ENCODE measurements around the gene METTL15.
"Not testable (repeated sequence)": the region's sequence is repeated elsewhere in the genome, so short reads cannot be mapped to it uniquely, and the experiment has no call there.

METTL15 gene

DNA sequence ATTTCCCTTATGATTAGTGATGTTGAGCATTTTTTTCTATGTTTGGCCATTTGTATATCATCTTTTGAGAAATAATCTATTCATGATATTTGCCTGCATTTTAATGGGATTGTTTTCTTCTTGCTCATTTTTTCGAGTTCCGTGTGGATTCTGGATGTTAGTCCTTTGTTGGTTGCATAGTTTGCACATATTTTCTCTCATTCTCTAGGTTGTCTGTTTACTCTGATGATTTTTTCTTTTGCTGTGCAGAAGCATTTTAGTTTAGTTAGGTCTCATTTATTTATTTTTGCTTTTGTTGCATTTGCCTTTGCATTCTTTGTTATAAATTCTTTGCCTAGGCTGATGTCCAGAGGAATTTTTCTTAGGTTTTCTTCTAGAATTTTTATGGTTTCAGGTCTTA lies 87.3 kb downstream of the METTL15 start:
- DNase-seq (ENCODE audit: low read depth in 2 of 2, low spot score in 1 of 2): no peak

DNA sequence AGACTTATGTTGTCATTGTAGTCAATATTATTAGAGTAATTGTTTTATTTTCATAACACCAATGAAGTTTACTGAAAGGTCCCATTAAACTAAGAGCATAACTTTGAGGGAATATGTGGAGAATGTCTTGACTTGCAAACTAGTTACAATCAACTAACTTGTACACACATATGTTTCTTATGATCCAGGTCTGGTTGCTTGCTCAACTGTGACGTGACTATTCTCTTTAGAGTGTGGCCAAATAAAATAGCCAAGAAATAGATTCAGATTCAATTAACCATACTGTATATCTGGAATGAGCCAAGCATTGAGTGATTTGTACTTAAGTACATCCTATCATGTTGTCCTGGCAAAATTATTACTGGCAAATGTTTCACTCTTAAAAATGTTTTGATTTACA lies 101.7 kb downstream of the METTL15 start:
- no peak for DNase-seq (ENCODE audit: low read depth in 2 of 2, low spot score in 1 of 2)

GRCh38 chr11:28222063-28222462 lies 113.9 kb downstream of the METTL15 start:
- DNase-seq (ENCODE audit: low read depth in 2 of 2, low spot score in 1 of 2): not testable (repeated sequence)

DNA sequence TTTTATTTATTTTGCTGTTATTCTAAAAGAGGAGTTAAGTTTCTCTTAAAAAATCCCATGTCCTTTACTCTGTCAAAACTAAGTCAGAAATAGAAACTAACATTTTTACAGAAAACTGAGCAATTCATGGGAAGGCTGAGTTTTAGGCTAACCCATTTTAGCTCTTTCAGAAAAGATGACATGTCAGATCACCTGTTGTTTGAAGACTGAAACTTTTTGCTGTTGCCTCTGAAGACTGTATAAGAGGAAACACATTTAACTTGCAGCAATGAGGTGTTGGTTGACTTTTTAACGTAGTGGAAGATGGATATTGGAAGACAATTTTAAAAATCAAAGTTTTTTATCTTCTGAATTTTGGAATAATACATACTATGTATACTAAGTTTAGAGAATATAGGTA lies 115.4 kb downstream of the METTL15 start:
- no peak for DNase-seq (ENCODE audit: low read depth in 2 of 2, low spot score in 1 of 2)

- no peak for DNase-seq (ENCODE audit: low read depth in 2 of 2, low spot score in 1 of 2)
Measured at GRCh38 chr11:28223994-28224393, 115.8 kb downstream of the METTL15 start.

GRCh38 chr11:28227460-28227859 lies 119.3 kb downstream of the METTL15 start:
- no peak for DNase-seq (ENCODE audit: low read depth in 2 of 2, low spot score in 1 of 2)

GRCh38 chr11:28228196-28228895 lies 120.2 kb downstream of the METTL15 start:
- DNase-seq (ENCODE audit: low read depth in 2 of 2, low spot score in 1 of 2): no peak

DNA sequence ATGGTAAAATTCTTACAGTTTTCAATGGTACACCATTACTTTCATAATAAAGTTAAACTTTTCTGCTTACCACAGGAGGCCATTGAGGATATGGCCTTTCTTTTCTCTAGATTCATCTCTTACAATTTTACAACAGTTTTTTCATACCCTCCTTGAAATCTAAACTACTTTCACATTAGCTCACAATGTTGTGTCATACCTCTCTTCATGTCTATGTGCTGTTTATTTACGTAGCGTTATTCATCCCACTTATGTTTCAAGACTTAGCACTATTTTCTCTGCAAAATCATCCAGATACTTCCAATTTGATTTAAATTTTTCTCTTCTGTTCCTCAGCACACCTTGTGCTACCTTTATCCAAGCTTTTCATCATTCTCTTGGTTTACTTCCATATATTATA lies 123.3 kb downstream of the METTL15 start:
- no peak for DNase-seq (ENCODE audit: low read depth in 2 of 2, low spot score in 1 of 2)

DNA sequence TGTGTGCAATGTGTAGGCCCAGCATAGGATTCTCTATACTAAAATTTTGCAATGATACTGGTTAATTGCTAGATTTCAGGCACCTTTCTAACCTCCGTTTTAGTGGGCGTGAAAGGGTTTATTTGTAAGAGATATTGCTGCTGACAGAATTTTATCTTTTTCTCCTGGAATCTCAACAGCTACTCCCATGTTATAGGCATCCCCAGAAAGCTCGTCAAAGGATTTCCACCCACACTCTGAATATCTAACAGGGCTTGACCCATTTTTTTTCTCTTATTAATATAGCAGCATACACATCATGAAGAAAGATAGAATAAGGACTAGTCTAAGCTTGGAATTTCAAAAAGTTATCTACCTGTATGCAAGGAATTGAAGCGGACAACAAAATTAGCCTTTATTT lies 124.5 kb downstream of the METTL15 start:
- no peak for DNase-seq (ENCODE audit: low read depth in 2 of 2, low spot score in 1 of 2)

DNA sequence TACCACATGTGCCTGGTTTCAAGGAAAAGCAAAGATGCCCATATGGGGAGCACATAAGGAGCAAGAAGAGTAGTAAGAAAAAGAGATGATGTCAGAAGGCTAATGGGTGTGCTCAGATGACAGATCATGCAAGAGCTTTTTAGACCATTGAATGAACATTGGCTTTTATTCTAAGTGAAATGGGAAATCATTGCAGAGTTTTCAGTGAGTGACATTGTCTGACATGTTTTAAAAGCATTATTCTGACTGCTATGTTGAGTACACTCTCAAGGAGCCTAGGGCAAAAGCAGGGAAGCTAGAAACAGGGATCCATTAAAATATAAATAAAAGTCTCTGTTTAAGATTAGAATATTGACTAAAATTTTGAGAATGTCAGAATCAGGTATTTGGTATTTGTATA lies 133.6 kb downstream of the METTL15 start:
- no peak for DNase-seq (ENCODE audit: low read depth in 2 of 2, low spot score in 1 of 2)

DNA sequence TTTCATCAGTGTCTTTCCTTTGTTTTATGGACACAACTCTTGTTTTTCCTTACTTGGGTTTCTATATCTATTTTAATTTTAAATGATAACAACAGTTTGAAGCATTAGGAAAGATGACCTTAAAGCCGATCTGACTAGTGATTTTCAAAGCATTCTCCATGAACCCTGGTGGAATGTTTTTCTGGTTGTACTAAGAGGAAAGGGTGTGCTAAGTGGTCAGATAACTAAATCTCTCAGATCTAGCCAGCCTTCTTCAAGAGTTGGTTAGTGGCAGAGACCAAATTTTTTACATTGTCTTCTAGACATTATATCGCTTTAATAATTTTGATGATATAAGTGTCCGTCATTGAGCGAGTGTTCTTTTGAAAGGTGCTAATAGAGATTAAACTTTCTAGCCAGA lies 134.4 kb downstream of the METTL15 start:
- no peak for DNase-seq (ENCODE audit: low read depth in 2 of 2, low spot score in 1 of 2)

GRCh38 chr11:28243061-28243460 lies 134.9 kb downstream of the METTL15 start:
- DNase-seq (ENCODE audit: low read depth in 2 of 2, low spot score in 1 of 2): no peak

DNA sequence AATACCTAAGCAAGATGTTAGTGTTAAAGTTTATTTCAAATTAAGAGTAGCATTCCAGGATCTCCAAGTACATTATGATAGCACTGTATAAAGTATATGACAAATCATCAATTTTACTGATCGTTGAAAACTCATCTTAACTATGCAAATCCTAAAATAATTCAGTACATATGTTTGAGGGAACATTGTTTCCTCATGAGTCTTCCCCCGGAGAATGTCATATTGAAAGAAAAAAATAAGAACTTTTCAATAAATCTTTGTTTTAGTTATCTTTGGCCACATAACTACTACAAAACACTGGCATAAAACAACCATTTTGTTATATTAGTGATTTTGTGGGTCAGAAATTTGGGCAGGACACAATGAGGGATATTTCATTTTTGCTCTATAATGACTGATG lies 135.4 kb downstream of the METTL15 start:
- DNase-seq (ENCODE audit: low read depth in 2 of 2, low spot score in 1 of 2): no peak

GRCh38 chr11:28245131-28245530 lies 136.9 kb downstream of the METTL15 start:
- no peak for DNase-seq (ENCODE audit: low read depth in 2 of 2, low spot score in 1 of 2)

GRCh38 chr11:28250192-28250591 lies 142.0 kb downstream of the METTL15 start:
- no peak for DNase-seq (ENCODE audit: low read depth in 2 of 2, low spot score in 1 of 2)

DNA sequence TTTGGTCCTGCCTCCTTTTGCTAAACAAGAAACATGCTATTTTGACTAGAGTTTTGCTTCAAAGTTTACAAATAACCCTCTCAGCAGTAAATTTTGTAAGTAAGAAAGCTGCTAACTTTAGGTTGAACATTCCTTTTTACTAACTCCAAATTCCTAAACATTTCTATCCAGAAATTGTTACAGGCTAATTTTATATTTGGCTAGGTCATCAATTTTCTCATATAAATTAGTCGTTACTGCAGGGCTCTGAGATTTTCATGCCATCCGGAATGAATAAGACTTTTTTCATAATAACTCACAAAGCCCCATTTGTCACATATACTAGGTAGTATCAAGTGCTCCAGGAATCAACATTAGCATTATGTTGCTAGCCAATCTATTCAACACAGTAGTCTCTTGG lies 143.1 kb downstream of the METTL15 start:
- DNase-seq (ENCODE audit: low read depth in 2 of 2, low spot score in 1 of 2): no peak

DNA sequence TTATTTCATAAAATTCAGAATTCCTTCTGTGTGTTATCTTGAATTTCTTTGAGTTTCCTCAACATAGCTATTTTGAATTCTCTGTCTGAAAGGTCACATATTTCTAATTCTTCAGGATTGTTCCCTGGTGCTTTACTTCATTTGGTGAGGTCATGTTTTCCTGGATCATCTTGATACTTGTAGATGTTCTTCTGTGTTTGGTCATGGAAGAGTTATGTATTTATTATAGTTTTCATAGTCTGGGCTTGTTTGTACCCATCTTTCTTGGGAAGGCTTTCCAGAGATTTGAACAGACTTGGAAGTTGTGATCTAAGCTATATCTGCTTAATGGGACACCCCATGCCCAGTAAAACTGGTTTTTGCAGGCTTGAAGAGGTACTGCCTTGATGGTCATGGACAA lies 149.6 kb downstream of the METTL15 start:
- DNase-seq (ENCODE audit: low read depth in 2 of 2, low spot score in 1 of 2): no peak

DNA sequence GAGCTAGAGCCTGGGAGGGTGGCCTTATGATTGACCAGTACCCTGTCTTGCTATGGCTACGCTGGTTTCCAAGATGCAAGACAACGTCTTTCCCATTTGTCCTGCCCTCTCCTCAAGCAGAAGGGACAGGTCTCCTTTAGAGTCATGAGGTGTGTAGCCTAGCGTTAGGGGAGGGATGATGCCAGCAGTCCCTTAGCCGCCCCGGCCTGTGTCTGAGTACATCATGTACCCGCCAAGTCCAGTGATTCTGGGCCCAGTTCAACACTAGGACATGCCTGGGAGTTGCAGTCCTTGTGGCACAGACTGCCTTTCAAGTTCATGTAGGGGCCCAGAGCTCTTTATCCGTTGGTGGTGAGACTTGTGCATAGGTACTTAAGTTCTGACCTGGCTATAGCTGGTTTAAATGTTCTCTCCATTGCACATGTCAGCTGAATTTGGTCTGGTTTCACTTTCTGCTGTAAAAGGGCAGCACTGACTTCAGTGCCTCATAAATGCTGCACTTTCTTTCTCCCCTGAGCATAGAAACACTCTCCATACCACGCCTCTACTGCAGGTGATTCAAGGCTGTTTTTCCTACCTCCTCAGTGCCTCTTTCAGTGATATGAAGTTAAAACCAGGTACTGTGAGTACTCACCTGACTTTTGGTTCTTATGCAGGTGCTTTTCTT lies 151.1 kb downstream of the METTL15 start:
- DNase-seq (ENCODE audit: low read depth in 2 of 2, low spot score in 1 of 2): no peak

- no peak for DNase-seq (ENCODE audit: low read depth in 2 of 2, low spot score in 1 of 2)
Measured at GRCh38 chr11:28268925-28269324, 160.7 kb downstream of the METTL15 start.

DNA sequence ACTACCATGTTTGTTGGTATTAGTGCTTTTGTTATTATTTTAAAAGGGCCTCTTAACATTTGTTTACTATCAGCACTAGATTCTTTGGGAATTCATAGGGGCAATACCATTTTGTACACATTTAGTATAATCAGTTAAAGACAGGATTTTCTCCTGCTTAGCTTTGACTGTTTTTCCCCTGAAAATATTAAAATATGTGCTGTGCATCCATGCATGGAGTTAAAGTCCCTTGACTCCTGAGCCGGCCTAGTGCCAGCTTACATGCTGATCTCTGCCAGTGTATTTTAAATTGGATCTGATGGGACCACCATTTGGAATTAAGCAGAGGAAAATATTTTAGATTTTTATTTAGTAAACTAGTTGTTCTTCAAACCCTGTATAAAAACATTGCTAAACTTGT lies 161.4 kb downstream of the METTL15 start:
- DNase-seq (ENCODE audit: low read depth in 2 of 2, low spot score in 1 of 2): no peak

DNA sequence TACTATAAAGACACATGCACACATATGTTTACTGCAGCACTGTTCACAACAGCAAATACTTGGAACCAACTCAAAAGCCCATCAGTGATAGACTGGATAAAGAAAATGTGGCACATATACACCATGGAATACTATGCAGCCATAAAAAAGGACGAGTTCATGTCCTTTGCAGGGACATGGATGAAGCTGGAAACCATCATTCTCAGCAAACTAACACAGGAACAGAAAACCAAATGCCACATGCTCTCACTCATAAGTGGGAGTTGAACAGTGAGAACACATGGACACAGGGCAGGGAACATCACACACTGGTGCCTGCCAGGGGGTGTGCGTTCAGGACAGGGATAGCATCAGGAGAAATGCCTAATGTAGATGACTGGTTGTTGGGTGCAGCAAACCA lies 164.1 kb downstream of the METTL15 start:
- DNase-seq (ENCODE audit: low read depth in 2 of 2, low spot score in 1 of 2): not testable (repeated sequence)

DNA sequence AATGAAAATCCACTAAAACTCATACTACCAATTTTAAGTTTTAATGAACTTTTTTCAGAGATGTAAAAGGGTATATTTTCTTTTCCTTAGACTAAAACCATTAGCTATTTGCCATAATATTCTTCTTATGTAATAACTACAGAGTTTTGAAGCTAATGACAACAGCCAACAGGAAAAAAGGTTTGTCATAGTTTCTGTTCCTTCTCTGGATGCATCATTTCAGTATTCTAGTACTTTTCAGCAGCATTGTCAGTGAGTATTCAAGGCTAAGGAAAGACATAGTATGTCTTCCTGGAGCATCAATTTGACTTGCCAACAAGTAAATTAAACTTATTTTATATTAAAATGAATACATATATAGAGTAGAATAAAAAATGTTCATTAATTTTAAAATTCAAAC lies 166.0 kb downstream of the METTL15 start:
- no peak for DNase-seq (ENCODE audit: low read depth in 2 of 2, low spot score in 1 of 2)

- DNase-seq (ENCODE audit: low read depth in 2 of 2, low spot score in 1 of 2): no peak
Measured at GRCh38 chr11:28284196-28284595, 176.0 kb downstream of the METTL15 start.

Measured in stimulated activated CD8-positive, alpha-beta memory T cell treated with anti-CD3 and anti-CD28 coated beads, Interleukin-4, amount 100 ng/mL, for 1 hour (primary cell).